ENCODE results near the gene ACTR1B. TPM values are rescaled to one million over a fixed set of nuclear protein-coding genes. Genes with fewer than 3 reads are reported as not detected.

Gene ACTR1B
- total RNA-seq, 2 experiments from 2014 or later, result 68.2 to 71.2 TPM

- Histone ChIP-seq H3K36me3 (ENCODE audit: insufficient read depth, low read length) (peaks cover 35% of the 10 kb centered on the region), H3K9me2 (ENCODE audit: insufficient read depth, low read length) (no peaks in the 10 kb centered on the region), H3K9me3 (ENCODE audit: low read length) (no peaks in the 10 kb centered on the region), H4K20me1 (ENCODE audit: insufficient read depth, low read length) (no peaks in the 10 kb centered on the region), H3K79me2 (ENCODE audit: insufficient read depth, low read depth, low read length) (peaks cover 21% of the 10 kb centered on the region; the same call in 1 of the 2 replicates), H3K4me1 (ENCODE audit: insufficient read depth, low read length, poor library complexity, severe bottlenecking) (peaks cover 16% of the 10 kb centered on the region), H3K4me2 (ENCODE audit: low read length) (peak overlapping the region; percentile 93), H2AFZ (ENCODE audit: low read length) (no peak overlapping the region), H3K4me3 (ENCODE audit: low read depth, low read length, poor library complexity, severe bottlenecking) (peak overlapping the region; percentile 90), H3K27ac (ENCODE audit: low read depth, low read length, poor library complexity, severe bottlenecking) (no peak overlapping the region)
- DNase-seq (ENCODE audit: low spot score), result no peak
- intact Hi-C loops (cut with micrococcal nuclease; ENCODE audit: unreplicated experiment), result no loop called here
- no TSS peak for BruUV-seq (replicated peaks)
- ChIA-PET CTCF (ENCODE audit: unreplicated experiment) (interaction anchor here (0.8 to 1.5 kb wide), 3 partner anchors 10 to 16 kb away, joined by 3 to 7 read pairs (median 3); partner anchors contain the start of gene COX5B), POLR2A (interaction anchor here (0.6 to 4.1 kb wide), 5 partner anchors 8 to 335 kb away, joined by 3 to 44 read pairs (median 6); partner anchors contain the start of gene COX5B)
- TF ChIP-seq CTCF (conservative IDR thresholded peaks at IDR 0.05; ENCODE audit: low read length), result no peak
- TF ChIP-seq EZH2phosphoT487 (IDR thresholded peaks at IDR 0.05; ENCODE audit: borderline replicate concordance, low read depth, low read length), result no peak
Measured at GRCh38 chr2:97661927-97662326, 1.9 kb downstream of the ACTR1B start.

GRCh38 chr2:97660775-97661389 is 3.0 kb downstream of the ACTR1B start:
- H3K4me1 ChIP-seq (ENCODE audit: insufficient read depth, low read length, poor library complexity, severe bottlenecking), result peaks cover 16% of the 10 kb centered on the region
- H4K20me1 ChIP-seq (ENCODE audit: insufficient read depth, low read length), result no peaks in the 10 kb centered on the region
- ChIA-PET CTCF (ENCODE audit: unreplicated experiment) (interaction anchor here (1.0 kb wide), 1 partner anchor 15 kb away, joined by 4 read pairs; the partner anchor contains the start of gene COX5B), POLR2A (no interaction called here)
- no peak overlapping the region for H3K4me2 ChIP-seq (ENCODE audit: low read length)
- no peak overlapping the region for H3K4me3 ChIP-seq (ENCODE audit: low read depth, low read length, poor library complexity, severe bottlenecking)
- no peak for DNase-seq (ENCODE audit: low spot score)
- H2AFZ ChIP-seq (ENCODE audit: low read length), result no peak overlapping the region
- H3K36me3 ChIP-seq (ENCODE audit: insufficient read depth, low read length), result peaks cover 45% of the 10 kb centered on the region
- H3K9me3 ChIP-seq (ENCODE audit: low read length), result no peaks in the 10 kb centered on the region
- no peak for TF ChIP-seq EZH2phosphoT487 (IDR thresholded peaks at IDR 0.05; ENCODE audit: borderline replicate concordance, low read depth, low read length)
- no peak for TF ChIP-seq CTCF (conservative IDR thresholded peaks at IDR 0.05; ENCODE audit: low read length)
- BruUV-seq (replicated peaks), result no TSS peak
- intact Hi-C loops (cut with micrococcal nuclease; ENCODE audit: unreplicated experiment), result no loop called here
- no peak overlapping the region for H3K27ac ChIP-seq (ENCODE audit: low read depth, low read length, poor library complexity, severe bottlenecking)
- H3K79me2 ChIP-seq (ENCODE audit: insufficient read depth, low read depth, low read length), result peaks cover 21% of the 10 kb centered on the region; the same call in 1 of the 2 replicates
- no peaks in the 10 kb centered on the region for H3K9me2 ChIP-seq (ENCODE audit: insufficient read depth, low read length)

Data from OCI-LY7 (cell line).